Raji (cell line): ENCODE data around the gene EGR4.
A peak's percentile ranks its signal among the peaks of the same experiment; 100 is the strongest.

Experiments used
- POLR2A ChIP-seq: IDR thresholded peaks from 2 replicates; pipeline ENCODE4 v1.6.1; 2011; ENCODE audit warnings: low read depth, low read length, control low read depth; ENCODE audit not compliant: insufficient read depth

The EGR4 gene

GRCh38 chr2:73259276-73259675 is 34.1 kb downstream of the EGR4 start:
- TF ChIP-seq POLR2A = no peak

- no peak for TF ChIP-seq POLR2A
Measured at GRCh38 chr2:73258913-73259215, 34.5 kb downstream of the EGR4 start.

GRCh38 chr2:73258186-73258912 is 35.0 kb downstream of the EGR4 start:
- TF ChIP-seq POLR2A = no peak

DNA sequence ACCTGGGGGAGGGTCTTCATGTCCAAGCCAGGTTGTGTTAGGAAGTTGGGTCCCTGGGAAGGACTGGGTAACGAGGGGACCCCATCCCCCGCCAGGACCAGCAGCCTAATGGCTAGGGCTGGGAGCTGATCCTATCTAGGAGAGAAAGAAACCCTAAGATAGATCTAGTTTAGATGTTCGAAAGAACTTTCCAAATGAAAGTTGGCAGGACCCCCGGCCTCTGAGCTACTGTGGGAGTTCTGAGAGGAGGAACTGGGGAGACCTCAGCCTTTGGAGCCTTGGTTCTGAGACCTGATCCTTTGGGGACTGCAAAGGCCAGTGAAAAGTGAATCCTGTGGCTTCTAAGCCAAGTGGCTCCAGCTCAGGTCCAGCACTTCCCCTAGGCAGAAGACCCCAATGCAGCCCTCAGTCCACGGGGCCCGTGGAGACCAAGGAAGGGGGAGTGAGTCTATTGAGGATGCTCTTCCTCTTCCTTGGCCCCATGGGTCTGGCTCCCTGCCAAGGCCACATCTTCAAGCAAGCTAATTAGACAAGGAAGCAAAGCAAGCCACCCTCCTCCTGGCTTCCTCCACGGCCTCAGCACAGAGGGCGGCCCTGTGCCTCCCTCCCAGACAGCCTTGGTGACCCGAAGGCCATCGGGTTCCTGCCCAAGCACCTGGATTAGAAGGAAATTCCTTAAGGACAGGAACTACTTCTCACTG is 35.8 kb downstream of the EGR4 start:
- no peak for TF ChIP-seq POLR2A

- no peak for TF ChIP-seq POLR2A
Measured at GRCh38 chr2:73257021-73257420, 36.3 kb downstream of the EGR4 start.

GRCh38 chr2:73256618-73256922 is 36.8 kb downstream of the EGR4 start:
- no peak for TF ChIP-seq POLR2A

- no peak for TF ChIP-seq POLR2A
Measured at GRCh38 chr2:73255907-73256617, 37.3 kb downstream of the EGR4 start.

GRCh38 chr2:73255007-73255644 is 38.2 kb downstream of the EGR4 start:
- TF ChIP-seq POLR2A = no peak

DNA sequence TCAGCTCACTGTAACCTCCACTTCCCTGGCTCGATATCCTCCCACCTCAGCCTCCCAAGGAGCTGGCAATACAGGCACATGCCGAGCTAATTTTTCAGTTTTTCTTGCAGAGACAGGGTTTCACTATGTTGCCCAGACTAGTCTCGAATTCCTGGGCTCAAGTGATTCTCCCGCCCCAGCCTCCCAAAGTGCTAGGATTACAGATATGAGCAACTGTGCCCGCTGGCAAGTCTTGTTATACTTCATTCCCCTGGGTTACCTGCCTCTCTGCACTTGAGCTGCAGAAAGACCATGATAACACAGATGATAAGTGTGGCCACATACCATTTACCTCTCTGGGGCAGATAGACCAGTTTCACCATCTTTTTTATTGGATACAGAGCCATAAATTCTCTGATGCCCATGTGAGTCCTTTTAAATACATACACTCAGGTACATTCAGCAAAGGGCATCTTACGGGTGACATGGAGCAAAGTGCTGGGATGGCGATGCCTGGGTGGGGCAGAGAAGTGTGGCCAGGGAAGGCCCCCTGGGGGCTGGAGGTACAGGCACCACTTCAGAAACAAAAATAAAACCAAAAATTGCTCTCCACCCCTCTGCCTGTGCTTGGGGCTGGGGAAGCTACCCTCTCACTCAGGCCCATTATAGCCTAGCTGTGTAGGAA is 38.9 kb downstream of the EGR4 start:
- no peak for TF ChIP-seq POLR2A

GRCh38 chr2:73253901-73254300 is 39.4 kb downstream of the EGR4 start:
- TF ChIP-seq POLR2A = 0 out of 2 replicates have a peak, but pooled peaks have one; percentile 21

- no peak for TF ChIP-seq POLR2A
Measured at GRCh38 chr2:73253400-73253799, 39.9 kb downstream of the EGR4 start.

- TF ChIP-seq POLR2A = no peak
Measured at GRCh38 chr2:73252238-73253027, 40.9 kb downstream of the EGR4 start.

DNA sequence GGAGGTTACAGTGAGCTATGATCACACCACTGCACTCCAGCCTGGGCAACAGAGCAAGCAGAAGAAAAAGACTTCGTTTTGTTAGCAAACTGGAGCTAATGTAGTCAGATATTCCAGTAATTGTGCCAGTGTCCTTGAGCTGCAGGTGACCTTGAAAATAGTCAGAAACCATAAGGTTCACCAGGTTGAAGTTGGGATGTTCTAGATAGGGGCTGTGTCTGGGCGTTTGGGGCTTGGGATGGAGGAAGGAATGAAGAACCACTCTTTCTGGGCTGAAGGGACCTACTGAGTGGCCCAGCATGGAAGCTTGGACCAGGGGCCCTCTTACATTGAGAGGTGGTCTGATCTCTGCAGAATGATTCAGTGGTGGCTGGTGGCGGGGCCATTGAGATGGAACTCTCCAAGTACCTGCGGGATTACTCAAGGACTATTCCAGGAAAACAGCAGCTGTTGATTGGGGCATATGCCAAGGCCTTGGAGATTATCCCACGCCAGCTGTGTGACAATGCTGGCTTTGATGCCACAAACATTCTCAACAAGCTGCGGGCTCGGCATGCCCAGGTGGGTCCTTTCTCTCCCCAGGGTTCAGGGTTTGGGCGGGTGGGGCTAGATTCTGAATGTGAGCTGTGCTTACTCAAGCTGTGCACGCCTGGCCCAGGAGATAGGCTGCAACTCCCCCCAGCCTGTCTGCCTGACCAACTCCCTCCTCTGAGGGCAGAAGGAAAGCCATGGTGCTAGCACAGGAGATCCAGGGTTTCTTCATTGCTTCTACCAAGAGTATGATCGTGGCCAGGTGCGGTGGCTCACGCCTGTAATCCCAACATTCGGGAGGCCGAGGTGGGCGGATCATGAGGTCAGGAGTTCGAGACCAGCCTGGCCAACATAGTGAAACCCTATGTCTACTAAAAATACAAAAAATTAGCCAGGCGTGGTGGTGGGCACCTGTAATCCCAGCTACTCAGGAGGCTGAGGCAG is 42.2 kb downstream of the EGR4 start:
- no peak for TF ChIP-seq POLR2A
